NT2/D1 (cell line): ENCODE results near the gene SUDS3.

ENCODE experiments used
- YY1 ChIP-seq: IDR thresholded peaks from 2 replicates; pipeline ENCODE4 v1.6.1; 2011; ENCODE audit not compliant: insufficient read length, insufficient read depth
- ZNF274 ChIP-seq: IDR thresholded peaks from 2 replicates; pipeline ENCODE4 v1.6.1; 2011; ENCODE audit warnings: mild to moderate bottlenecking, low read depth, low read length

- no peak for TF ChIP-seq YY1
- TF ChIP-seq ZNF274: no peak
These were observed 54.2 kb downstream of the SUDS3 start for GRCh38 chr12:118430516-118430915.
